Raji (cell line): ENCODE results near the gene HECTD4.

Experiments
- POLR2A ChIP-seq: IDR thresholded peaks from 2 replicates; pipeline ENCODE4 v1.6.1; 2011; ENCODE audit warnings: low read depth, low read length, control low read depth; ENCODE audit not compliant: insufficient read depth

HECTD4 gene

DNA sequence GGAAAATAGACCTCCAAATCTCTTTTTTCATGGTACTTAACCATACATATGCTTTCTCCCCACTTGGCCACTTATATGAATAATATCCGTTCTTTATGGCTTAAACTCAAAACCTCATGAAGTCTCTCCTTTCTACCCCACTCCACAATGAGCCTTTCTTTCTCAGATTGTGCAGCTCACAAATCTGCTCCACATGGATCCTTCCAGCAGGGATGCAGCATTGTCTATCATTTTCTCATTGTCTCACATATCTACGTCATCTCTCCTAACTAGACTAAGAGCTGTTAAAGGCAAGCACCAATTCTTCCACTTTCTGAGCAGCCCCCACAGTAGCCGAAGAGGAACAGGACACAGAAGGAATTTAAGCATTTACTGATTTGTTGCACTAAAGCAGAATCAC, 106.4 kb downstream of the HECTD4 start:
- TF ChIP-seq POLR2A: no peak

DNA sequence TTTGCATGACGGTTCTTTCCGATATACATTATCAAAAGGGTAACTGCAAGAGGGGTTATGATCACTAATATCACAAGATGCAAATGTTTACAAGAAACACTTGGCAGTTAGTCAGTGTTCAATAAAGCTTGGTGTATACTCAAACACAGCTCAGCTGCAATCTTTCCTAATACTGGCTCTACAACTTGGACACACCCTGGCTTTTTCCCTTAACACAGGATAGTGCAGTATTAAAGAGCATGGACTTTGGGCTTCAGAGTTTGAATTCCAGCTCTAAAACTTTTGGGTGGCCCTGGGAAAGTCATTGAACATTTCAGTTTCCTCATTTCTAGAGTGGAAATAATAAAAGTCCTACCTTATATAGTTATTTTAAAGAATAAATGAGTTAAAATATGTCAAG, 107.0 kb downstream of the HECTD4 start:
- no peak for TF ChIP-seq POLR2A

DNA sequence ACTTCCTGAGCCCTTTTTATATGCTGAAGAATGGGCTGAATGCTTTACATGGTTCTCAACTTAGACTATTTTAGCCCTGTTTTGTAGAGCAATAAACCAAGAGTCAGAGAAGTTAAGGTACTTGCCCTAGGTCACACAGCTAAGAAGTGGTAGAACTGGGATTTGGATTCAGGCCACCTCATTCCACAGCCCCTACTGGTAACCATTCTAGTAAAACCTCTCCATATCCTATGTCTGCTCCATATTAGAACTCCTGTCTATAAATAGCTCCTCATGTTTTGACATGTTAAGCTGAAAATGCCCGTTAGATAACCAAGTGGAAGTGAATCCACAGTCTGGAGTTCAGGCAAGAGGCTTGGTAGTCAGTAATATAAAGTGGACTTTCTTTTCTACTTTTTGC, 111.6 kb downstream of the HECTD4 start:
- no peak for TF ChIP-seq POLR2A

DNA sequence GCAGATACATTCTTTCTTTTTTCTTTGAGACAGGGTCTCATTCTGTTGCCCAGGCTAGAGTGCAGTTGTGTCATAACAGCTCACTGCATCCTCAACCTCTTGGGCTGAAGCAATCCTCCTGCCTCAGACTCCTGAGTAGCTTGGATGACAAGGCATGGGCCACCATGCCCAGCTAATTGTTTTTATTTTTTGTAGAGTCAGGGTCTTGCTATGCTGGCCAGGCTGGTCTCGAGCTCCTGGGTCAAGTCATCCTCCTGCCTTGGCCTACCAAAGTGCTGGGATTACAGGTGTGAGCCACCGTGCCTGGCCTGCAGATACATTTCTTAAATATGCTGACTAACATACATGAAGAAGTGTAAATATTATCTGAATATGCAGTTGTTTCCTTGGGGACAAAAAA, 115.8 kb downstream of the HECTD4 start:
- TF ChIP-seq POLR2A: no peak

DNA sequence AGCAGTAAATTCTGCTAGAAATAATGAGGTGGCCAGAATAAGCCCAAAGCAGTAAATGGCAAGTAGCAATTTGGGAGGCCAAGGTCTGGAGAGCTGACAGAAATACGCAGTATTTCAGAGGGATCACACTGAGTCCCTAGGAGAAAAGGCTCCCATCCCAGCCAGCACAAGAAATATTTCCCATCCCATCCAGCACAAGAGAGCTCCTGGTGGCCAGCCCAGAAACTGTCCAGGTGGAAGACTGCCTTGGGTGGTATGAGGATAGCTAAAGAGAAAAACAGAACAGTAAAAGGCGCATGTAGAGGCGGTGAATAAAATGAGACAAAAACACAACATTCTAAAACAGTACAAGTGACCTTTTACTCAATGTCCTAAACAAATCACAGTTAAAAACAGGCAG, 120.7 kb downstream of the HECTD4 start:
- TF ChIP-seq POLR2A: no peak

DNA sequence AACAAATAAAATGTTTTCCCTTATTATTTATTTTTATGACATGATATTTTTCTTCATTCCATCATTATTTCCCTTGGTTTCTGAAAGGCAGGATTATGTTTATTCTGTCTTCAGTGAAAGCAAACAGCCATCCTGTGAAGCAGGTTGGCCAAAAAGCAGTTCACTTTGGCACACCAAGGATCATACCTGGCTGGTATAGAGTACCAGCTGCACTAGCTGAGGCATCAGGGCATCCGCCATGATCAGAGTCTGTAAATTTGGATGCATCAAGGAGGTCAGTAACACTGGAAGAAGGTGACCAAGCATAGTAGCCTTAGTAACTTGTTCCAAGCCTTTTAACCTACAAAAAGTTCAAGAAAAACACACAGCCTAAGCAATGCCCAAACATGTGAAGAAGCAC, 123.3 kb downstream of the HECTD4 start:
- TF ChIP-seq POLR2A: no peak

- no peak for TF ChIP-seq POLR2A
These were observed 125.5 kb downstream of the HECTD4 start for GRCh38 chr12:112256780-112257179.

DNA sequence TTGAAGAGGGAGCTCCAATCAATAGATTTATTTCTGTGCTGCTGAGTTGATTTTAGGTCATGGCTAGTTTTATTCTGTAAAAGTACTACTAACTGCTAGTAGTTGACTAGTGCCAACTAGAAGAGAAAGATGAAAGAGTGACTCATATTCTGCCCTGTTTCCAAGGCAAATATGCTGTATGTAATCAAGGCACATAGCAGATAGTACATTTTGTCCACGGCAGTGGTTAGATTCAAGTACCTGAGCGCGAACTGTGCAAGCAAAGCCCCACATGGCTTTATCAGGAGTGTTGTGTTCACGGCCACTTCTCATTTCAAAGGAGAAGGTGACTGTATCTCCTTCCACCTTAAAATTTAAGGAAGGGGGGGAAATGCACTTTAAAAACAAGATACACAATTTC, 130.0 kb downstream of the HECTD4 start:
- no peak for TF ChIP-seq POLR2A

GRCh38 chr12:112243255-112244110, 138.7 kb downstream of the HECTD4 start:
- TF ChIP-seq POLR2A: no peak

- no peak for TF ChIP-seq POLR2A
These were observed 141.1 kb downstream of the HECTD4 start for GRCh38 chr12:112241176-112241575.

GRCh38 chr12:112239881-112240280, 142.3 kb downstream of the HECTD4 start:
- TF ChIP-seq POLR2A: no peak

GRCh38 chr12:112239020-112239419, 143.2 kb downstream of the HECTD4 start:
- TF ChIP-seq POLR2A: no peak

DNA sequence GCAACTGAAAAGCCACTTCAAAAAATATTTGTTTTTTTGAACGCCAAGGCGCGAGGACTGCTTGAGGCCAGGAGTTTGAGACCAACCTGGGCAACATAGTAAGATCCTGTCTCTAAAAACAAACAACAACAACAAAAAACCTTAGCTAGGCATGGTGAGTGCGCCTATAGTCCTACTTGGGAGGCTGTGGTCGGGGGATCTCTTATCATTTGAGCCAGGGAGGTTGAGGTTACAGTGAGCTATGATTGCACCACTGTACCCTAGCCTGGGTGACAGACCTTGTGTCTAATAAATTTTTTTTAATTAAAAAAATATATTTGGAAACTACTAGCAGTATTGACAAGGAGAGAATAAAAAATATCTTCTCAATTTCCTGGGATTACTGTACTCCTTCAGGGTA, 143.8 kb downstream of the HECTD4 start:
- TF ChIP-seq POLR2A: no peak

GRCh38 chr12:112236786-112237185, 145.4 kb downstream of the HECTD4 start:
- no peak for TF ChIP-seq POLR2A

- TF ChIP-seq POLR2A: no peak
These were observed 145.8 kb downstream of the HECTD4 start for GRCh38 chr12:112236386-112236785.

DNA sequence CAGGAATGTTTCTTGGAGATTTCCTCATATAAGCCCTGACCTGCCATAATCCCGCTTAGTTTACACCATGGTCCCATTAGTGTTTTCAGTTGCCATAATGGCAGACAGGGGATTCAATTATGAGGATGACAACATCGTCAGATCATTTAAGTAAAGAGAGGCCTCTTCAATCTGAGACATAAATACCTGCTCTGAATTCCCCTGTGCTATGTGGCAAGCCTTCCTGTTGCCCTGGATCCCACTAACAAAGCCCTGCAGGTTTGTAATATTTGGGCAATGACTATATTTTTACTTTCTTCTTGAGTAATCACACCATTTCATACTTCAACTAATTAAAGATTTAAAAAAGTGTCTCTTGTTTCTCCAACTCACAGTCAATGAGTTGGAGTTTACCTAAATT, 147.9 kb downstream of the HECTD4 start:
- no peak for TF ChIP-seq POLR2A

DNA sequence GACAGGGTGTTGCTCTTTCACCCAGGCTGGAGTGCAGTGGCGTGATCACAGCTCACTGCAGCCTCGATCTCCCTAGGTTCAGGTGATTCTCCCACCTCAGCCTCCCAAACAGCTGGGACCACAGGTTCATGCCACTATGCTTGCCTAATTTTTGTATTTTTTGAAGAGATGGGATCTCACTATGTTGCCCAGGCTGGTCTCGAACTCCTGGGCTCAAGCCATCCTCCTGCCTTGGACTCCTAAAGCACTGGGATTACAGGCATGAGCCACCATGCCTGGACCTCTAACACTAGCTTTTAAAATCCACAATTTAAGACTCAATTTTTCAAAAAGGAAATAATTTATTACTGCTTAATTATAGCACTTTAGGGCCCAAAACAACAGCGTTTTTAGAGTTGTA, 149.0 kb downstream of the HECTD4 start:
- no peak for TF ChIP-seq POLR2A
